HEK293 (cell line): ENCODE data around the gene C2CD2L.

Source experiments
- TSHZ1 ChIP-seq: fragments of 450-650 bp; formaldehyde crosslinking; IDR thresholded peaks from 2 replicates; pipeline ENCODE4 v1.5.1; 2016; ENCODE audit warnings: missing biosample characterization, missing genetic modification characterization, borderline replicate concordance
- ZBTB1 ChIP-seq: fragments of 450-650 bp; formaldehyde crosslinking; IDR thresholded peaks from 2 replicates; pipeline ENCODE4 v1.5.1; 2016; ENCODE audit warnings: missing biosample characterization, missing genetic modification characterization
- ZNF114 ChIP-seq: fragments of 450-650 bp; formaldehyde crosslinking; IDR thresholded peaks from 2 replicates; pipeline ENCODE4 v1.5.0; 2017; ENCODE audit warnings: missing biosample characterization, missing genetic modification characterization
- TF ChIP-seq, protein P1 (sequence below): fragments of 450-650 bp; formaldehyde crosslinking; IDR thresholded peaks from 2 replicates; pipeline ENCODE4 v1.5.1; 2016; ENCODE audit warnings: missing biosample characterization, missing genetic modification characterization, low read depth
- TF ChIP-seq, protein P2 (sequence below): fragments of 450-650 bp; formaldehyde crosslinking; IDR thresholded peaks from 2 replicates; pipeline ENCODE4 v1.5.1; 2016; ENCODE audit warnings: missing biosample characterization, missing genetic modification characterization

DNA sequence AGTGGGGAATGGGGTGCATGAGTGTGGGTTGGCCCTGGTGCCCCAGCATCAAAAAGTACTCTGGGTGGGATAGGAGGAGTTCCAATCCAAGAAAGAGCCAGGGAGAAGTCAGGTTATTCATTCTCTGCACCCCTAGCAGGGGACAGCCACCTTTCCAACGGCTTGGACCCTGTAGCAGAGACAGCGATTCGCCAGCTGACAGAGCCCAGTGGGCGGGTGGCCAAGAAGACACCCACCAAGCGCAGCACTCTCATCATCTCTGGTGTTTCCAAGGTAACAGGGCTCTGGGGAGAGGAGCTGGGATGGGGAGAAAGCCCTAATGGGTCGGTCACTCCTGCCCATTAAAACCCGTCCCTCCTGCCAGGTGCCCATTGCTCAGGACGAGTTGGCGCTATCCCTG is 6.6 kb downstream of the C2CD2L start:
- no peak for TF ChIP-seq TSHZ1 (tag by site-specific recombination)
- no peak for TF ChIP-seq ZBTB1 (tag by site-specific recombination)
- TF ChIP-seq, protein P1, sequence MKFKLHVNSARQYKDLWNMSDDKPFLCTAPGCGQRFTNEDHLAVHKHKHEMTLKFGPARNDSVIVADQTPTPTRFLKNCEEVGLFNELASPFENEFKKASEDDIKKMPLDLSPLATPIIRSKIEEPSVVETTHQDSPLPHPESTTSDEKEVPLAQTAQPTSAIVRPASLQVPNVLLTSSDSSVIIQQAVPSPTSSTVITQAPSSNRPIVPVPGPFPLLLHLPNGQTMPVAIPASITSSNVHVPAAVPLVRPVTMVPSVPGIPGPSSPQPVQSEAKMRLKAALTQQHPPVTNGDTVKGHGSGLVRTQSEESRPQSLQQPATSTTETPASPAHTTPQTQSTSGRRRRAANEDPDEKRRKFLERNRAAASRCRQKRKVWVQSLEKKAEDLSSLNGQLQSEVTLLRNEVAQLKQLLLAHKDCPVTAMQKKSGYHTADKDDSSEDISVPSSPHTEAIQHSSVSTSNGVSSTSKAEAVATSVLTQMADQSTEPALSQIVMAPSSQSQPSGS: no peak
- TF ChIP-seq, protein P2, sequence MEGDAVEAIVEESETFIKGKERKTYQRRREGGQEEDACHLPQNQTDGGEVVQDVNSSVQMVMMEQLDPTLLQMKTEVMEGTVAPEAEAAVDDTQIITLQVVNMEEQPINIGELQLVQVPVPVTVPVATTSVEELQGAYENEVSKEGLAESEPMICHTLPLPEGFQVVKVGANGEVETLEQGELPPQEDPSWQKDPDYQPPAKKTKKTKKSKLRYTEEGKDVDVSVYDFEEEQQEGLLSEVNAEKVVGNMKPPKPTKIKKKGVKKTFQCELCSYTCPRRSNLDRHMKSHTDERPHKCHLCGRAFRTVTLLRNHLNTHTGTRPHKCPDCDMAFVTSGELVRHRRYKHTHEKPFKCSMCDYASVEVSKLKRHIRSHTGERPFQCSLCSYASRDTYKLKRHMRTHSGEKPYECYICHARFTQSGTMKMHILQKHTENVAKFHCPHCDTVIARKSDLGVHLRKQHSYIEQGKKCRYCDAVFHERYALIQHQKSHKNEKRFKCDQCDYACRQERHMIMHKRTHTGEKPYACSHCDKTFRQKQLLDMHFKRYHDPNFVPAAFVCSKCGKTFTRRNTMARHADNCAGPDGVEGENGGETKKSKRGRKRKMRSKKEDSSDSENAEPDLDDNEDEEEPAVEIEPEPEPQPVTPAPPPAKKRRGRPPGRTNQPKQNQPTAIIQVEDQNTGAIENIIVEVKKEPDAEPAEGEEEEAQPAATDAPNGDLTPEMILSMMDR (tag by site-specific recombination): no peak
- no peak for TF ChIP-seq ZNF114 (tag by site-specific recombination)
